ENCODE data around the gene PRSS56.

DNA sequence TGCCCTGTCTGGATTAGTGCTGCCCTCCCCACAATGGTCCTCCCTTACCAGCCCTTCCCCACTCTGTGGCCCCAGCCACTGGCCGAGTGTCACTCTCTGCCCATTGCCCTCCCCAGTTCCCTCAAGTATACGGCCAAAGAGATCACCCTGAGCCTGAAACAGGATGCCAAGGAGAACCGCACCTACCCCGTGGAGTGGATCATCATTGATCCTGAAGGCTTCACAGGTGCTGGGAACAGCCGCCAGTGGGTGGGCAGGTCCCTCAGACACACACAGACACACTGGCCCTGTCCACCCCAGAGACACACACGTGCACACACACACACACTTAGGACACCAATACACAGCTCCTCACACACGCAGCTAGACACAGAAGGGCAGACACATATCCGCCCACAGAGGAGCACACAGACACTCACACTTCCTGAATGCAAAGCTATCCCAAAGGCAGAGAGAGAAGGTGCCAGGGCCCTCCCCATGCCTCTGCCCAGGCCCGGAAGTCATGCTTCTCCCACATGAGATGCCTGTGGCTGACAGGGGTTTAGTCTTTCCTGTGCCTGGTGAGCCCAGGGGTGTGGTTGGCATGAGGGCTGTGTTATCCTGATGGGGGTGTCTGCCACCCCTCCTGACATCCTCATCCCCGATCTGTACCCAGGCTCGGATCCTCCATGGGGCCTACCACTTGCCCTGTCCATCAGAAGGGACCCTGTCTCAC lies 8.7 kb downstream of the PRSS56 start:
- TF ChIP-seq, protein P1, sequence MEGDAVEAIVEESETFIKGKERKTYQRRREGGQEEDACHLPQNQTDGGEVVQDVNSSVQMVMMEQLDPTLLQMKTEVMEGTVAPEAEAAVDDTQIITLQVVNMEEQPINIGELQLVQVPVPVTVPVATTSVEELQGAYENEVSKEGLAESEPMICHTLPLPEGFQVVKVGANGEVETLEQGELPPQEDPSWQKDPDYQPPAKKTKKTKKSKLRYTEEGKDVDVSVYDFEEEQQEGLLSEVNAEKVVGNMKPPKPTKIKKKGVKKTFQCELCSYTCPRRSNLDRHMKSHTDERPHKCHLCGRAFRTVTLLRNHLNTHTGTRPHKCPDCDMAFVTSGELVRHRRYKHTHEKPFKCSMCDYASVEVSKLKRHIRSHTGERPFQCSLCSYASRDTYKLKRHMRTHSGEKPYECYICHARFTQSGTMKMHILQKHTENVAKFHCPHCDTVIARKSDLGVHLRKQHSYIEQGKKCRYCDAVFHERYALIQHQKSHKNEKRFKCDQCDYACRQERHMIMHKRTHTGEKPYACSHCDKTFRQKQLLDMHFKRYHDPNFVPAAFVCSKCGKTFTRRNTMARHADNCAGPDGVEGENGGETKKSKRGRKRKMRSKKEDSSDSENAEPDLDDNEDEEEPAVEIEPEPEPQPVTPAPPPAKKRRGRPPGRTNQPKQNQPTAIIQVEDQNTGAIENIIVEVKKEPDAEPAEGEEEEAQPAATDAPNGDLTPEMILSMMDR (conservative IDR thresholded peaks at IDR 0.05 in 1 of 2, IDR thresholded peaks at IDR 0.05 in 1 of 2; ENCODE audit: low read depth in 1 of 2, low read length in 2 of 2): no peak
- TF ChIP-seq EZH2 (IDR thresholded peaks at IDR 0.05; ENCODE audit: low read length, missing control alignments): no peak

Measured in fibroblast of lung (primary cell).